Neural crest cell (in vitro differentiated cells): Measurements from ENCODE around the gene SLC25A42. TPM values are rescaled to one million over a fixed set of nuclear protein-coding genes. Genes with fewer than 3 reads are reported as not detected.

Experiments used
- DNase-seq: peaks from one replicate; pipeline ENCODE4 v3.0.0; 2021; ENCODE audit warnings: low read depth, mixed read lengths, low spot score
- H3K27ac Mint-ChIP-seq: one replicate; pipeline ENCODE4 v1.8.0; 2021; ENCODE audit warnings: mild to moderate bottlenecking, mixed read lengths; ENCODE audit not compliant: unreplicated experiment
- H3K27me3 Mint-ChIP-seq: 2 replicates; pipeline ENCODE4 v1.8.0; 2021; ENCODE audit warnings: low read depth, mild to moderate bottlenecking, mixed read lengths
- H3K36me3 Mint-ChIP-seq: 2 replicates; pipeline ENCODE4 v1.8.0; 2021; ENCODE audit warnings: low read depth, mild to moderate bottlenecking, mixed read lengths
- H3K4me1 Mint-ChIP-seq: 2 replicates; pipeline ENCODE4 v1.8.0; 2021; ENCODE audit warnings: mixed read lengths
- H3K4me3 Mint-ChIP-seq: one replicate; pipeline ENCODE4 v1.8.0; 2021; ENCODE audit warnings: mild to moderate bottlenecking, mixed read lengths
- H3K9me3 Mint-ChIP-seq: 2 replicates; pipeline ENCODE4 v1.8.0; 2021; ENCODE audit warnings: mixed read lengths
- total RNA-seq: library from RNA; stranded (reverse); gene quantifications from 2 replicates; pipeline ENCODE4 v1.2.1, GENCODE V29; 2021
- TF ChIP-seq, protein P1 (sequence below): fragments of 200-600 bp; sonication (generic); conservative IDR thresholded peaks from 2 replicates; pipeline ENCODE4 v1.5.0; 2021; ENCODE audit warnings: antibody characterized with exemption, mild to moderate bottlenecking

The SLC25A42 gene
- total RNA-seq, 1 donor from 2014 or later: 10.5 TPM

- Mint-ChIP-seq H3K27ac (no peak overlapping the region), H3K36me3 (no peaks in the 10 kb centered on the region), H3K27me3 (no peaks in the 10 kb centered on the region), H3K9me3 (no peaks in the 10 kb centered on the region), H3K4me1 (no peaks in the 10 kb centered on the region), H3K4me3 (no peak overlapping the region)
- DNase-seq: no peak
- TF ChIP-seq, protein P1, sequence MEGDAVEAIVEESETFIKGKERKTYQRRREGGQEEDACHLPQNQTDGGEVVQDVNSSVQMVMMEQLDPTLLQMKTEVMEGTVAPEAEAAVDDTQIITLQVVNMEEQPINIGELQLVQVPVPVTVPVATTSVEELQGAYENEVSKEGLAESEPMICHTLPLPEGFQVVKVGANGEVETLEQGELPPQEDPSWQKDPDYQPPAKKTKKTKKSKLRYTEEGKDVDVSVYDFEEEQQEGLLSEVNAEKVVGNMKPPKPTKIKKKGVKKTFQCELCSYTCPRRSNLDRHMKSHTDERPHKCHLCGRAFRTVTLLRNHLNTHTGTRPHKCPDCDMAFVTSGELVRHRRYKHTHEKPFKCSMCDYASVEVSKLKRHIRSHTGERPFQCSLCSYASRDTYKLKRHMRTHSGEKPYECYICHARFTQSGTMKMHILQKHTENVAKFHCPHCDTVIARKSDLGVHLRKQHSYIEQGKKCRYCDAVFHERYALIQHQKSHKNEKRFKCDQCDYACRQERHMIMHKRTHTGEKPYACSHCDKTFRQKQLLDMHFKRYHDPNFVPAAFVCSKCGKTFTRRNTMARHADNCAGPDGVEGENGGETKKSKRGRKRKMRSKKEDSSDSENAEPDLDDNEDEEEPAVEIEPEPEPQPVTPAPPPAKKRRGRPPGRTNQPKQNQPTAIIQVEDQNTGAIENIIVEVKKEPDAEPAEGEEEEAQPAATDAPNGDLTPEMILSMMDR: no peak
Measured at GRCh38 chr19:19151418-19151817, 87.6 kb downstream of the SLC25A42 start.

DNA sequence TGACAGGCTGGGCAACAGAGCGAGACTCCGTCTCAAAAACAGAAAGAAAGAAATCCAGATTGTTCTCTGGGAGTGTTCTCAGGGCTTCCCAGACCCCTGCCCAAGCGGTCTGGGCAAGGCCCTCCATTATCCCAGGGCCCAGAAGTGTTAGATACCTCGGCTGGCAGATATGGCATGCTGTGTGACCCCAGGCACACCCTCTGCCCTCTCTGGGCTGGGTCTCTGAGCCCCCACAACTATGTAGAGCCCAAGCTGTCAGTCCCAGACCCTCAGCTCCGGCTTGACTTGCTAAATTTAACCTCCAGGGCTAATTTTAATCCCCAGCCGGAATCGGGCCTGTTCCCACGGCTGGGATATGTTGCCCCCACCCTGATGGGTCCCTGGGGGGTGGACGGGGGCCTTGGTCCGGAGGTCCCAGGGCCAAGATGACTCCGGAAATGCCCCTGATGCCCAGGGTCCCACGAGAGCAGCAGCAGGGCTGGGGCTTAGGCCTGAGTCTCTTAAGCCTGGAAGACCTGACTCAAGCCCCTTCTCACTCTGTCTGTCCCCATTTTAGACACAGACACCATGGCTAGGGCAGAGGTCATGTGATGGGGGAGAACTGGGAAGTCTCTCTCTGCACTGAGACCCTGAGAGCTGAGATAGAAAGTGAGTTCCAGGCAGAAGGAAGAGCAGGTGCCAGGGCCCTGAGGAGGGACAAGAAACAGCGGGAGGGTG is 89.0 kb downstream of the SLC25A42 start:
- no peak for DNase-seq
- TF ChIP-seq, protein P1: no peak
- Mint-ChIP-seq H3K27ac (peak overlapping the region; percentile 86), H3K9me3 (no peaks in the 10 kb centered on the region), H3K4me1 (no peaks in the 10 kb centered on the region), H3K36me3 (no peaks in the 10 kb centered on the region), H3K4me3 (no peak overlapping the region), H3K27me3 (no peaks in the 10 kb centered on the region)

GRCh38 chr19:19154768-19155494 is 91.1 kb downstream of the SLC25A42 start:
- Mint-ChIP-seq H3K36me3 (no peaks in the 10 kb centered on the region), H3K27ac (no peak overlapping the region), H3K4me1 (no peaks in the 10 kb centered on the region), H3K9me3 (no peaks in the 10 kb centered on the region), H3K27me3 (no peaks in the 10 kb centered on the region), H3K4me3 (no peak overlapping the region)
- DNase-seq: no peak
- TF ChIP-seq, protein P1: no peak

- no peaks in the 10 kb centered on the region for H3K4me1 Mint-ChIP-seq
- TF ChIP-seq, protein P1: no peak
- no peaks in the 10 kb centered on the region for H3K9me3 Mint-ChIP-seq
- H3K27me3 Mint-ChIP-seq: no peaks in the 10 kb centered on the region
- H3K27ac Mint-ChIP-seq: no peak overlapping the region
- no peaks in the 10 kb centered on the region for H3K36me3 Mint-ChIP-seq
- no peak overlapping the region for H3K4me3 Mint-ChIP-seq
- DNase-seq: no peak
Measured at GRCh38 chr19:19155495-19156219, 91.9 kb downstream of the SLC25A42 start.

DNA sequence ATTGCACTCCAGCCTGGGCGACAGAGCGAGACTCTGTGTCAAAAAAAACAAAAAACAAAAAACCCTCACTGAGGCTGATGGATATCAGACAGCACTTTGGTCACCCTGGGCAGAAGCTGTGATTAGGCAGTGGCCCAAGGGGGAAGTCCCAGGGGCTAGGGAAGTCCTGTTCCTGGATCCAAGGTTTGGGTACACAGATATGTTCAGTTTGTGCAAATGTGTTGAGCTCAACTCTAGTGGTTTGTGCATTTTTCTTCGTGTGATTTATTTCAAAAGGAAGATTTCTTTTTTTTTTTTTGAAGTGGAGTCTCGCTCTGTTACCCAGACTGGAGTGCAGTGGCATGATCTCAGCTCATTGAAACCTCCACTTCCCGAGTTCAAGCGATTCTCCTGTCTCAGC is 94.0 kb downstream of the SLC25A42 start:
- Mint-ChIP-seq H3K9me3 (no peaks in the 10 kb centered on the region), H3K4me3 (no peak overlapping the region), H3K36me3 (no peaks in the 10 kb centered on the region), H3K4me1 (no peaks in the 10 kb centered on the region), H3K27me3 (no peaks in the 10 kb centered on the region), H3K27ac (no peak overlapping the region)
- TF ChIP-seq, protein P1: no peak
- no peak for DNase-seq
